IMR-90 (cell line): ENCODE data around the gene TTC27. TPM values are rescaled to one million over a fixed set of nuclear protein-coding genes. Genes with fewer than 3 reads are reported as not detected.

Experiments used
- ATAC-seq: fragments of 200-7000 bp; cut with Tn5 transposase; 2 replicates; pipeline ENCODE4 v1.9.1; 2020; ENCODE audit warnings: low read depth, mild to moderate bottlenecking, moderate library complexity
- BruUV-seq: library from RNA; stranded (reverse); fragments of 400-500 nt; replicated peaks from 2 replicates; lab custom pipeline; 2021; lab: Mats Ljungman, UMichigan
- CTCF ChIA-PET: fragments of 300-600 bp; formaldehyde crosslinking; extraction: SDS; loops from one replicate; lab custom pipeline; 2021; ENCODE audit warnings: antibody characterized with exemption; lab: Yijun Ruan, JAX
- POLR2A ChIA-PET: fragments of 300-600 bp; sonication (Branson Sonifier 250); formaldehyde crosslinking; loops from one replicate; lab custom pipeline; 2022; ENCODE audit warnings: antibody characterized with exemption; ENCODE audit not compliant: unreplicated experiment; lab: Charles Lee
- DNase-seq: peaks from one replicate; pipeline ENCODE4 v3.0.0; 2013
- H2AFZ ChIP-seq: replicated peaks from 2 replicates; pipeline ENCODE3; 2013; ENCODE audit warnings: low read length, mild to moderate bottlenecking; ENCODE audit not compliant: poor library complexity
- H2AK5ac ChIP-seq: 2 replicates; pipeline ENCODE4 v1.6.1; 2013; ENCODE audit warnings: low read depth, low read length, inconsistent platforms
- H2AK9ac ChIP-seq: replicated peaks from 2 replicates; pipeline ENCODE3; 2013; ENCODE audit warnings: mild to moderate bottlenecking, low read depth, low read length, moderate library complexity; ENCODE audit not compliant: poor library complexity
- H2BK120ac ChIP-seq: 2 replicates; pipeline ENCODE4 v1.6.1; 2013; ENCODE audit warnings: low read depth, low read length, inconsistent platforms
- H2BK15ac ChIP-seq: 3 replicates; pipeline ENCODE4 v1.6.1; 2013; ENCODE audit warnings: low read depth, low read length, inconsistent platforms
- H2BK20ac ChIP-seq: 2 replicates; pipeline ENCODE4 v1.6.1; 2013; ENCODE audit warnings: low read depth, mild to moderate bottlenecking, inconsistent platforms, low read length, moderate library complexity
- H2BK5ac ChIP-seq: 2 replicates; pipeline ENCODE4 v1.6.1; 2013; ENCODE audit warnings: mild to moderate bottlenecking, low read depth, low read length, inconsistent platforms; ENCODE audit not compliant: poor library complexity, severe bottlenecking
- H3K14ac ChIP-seq: replicated peaks from 2 replicates; pipeline ENCODE4 v1.6.1; 2013; ENCODE audit warnings: low read depth, low read length, inconsistent platforms
- H3K18ac ChIP-seq: 2 replicates; pipeline ENCODE4 v1.6.1; 2013; ENCODE audit warnings: low read depth, low read length, control low read depth
- H3K23ac ChIP-seq: 2 replicates; pipeline ENCODE4 v1.6.1; 2013; ENCODE audit warnings: low read depth, low read length, inconsistent platforms
- H3K27ac ChIP-seq: 2 replicates; pipeline ENCODE4 v1.5.1; 2013; ENCODE audit warnings: mild to moderate bottlenecking, control low read depth, low read length; ENCODE audit not compliant: insufficient read depth
- H3K27me3 ChIP-seq: 2 replicates; pipeline ENCODE4 v1.6.1; 2013; ENCODE audit warnings: low read length; ENCODE audit not compliant: control insufficient read depth, insufficient read depth
- H3K36me3 ChIP-seq: 2 replicates; pipeline ENCODE4 v1.6.1; 2013; ENCODE audit warnings: low read length, mixed read lengths; ENCODE audit not compliant: control insufficient read depth, insufficient read depth
- H3K4ac ChIP-seq: 2 replicates; pipeline ENCODE4 v1.6.1; 2013; ENCODE audit warnings: low read depth, low read length, inconsistent platforms
- H3K4me1 ChIP-seq: 2 replicates; pipeline ENCODE4 v1.6.1; 2013; ENCODE audit warnings: low read length, mixed read lengths; ENCODE audit not compliant: control insufficient read depth, insufficient read depth
- H3K4me2 ChIP-seq: 2 replicates; pipeline ENCODE4 v1.6.1; 2013; ENCODE audit warnings: low read depth, mild to moderate bottlenecking, control low read depth, low read length, moderate library complexity
- H3K4me3 ChIP-seq: 2 replicates; pipeline ENCODE4 v1.5.1; 2013; ENCODE audit warnings: low read depth, mild to moderate bottlenecking, control low read depth, low read length, moderate library complexity; ENCODE audit not compliant: insufficient read depth
- H3K56ac ChIP-seq: 2 replicates; pipeline ENCODE4 v1.6.1; 2013; ENCODE audit warnings: low read length, inconsistent platforms; ENCODE audit not compliant: insufficient read depth; ENCODE audit errors: extremely low read depth
- H3K79me1 ChIP-seq, 2 experiments: 2 replicates each; pipeline ENCODE4 v1.6.1; 2013; ENCODE audit warnings: low read length in 2 of 2, inconsistent platforms in 1 of 2, low read depth in 1 of 2
- H3K9ac ChIP-seq: 2 replicates; pipeline ENCODE4 v1.6.1; 2013; ENCODE audit warnings: low read depth, low read length, control low read depth
- H3K9me1 ChIP-seq: 2 replicates; pipeline ENCODE4 v1.6.1; 2013; ENCODE audit warnings: low read length, inconsistent platforms; ENCODE audit not compliant: insufficient read depth
- H3K9me3 ChIP-seq: 2 replicates; pipeline ENCODE4 v1.6.1; 2013; ENCODE audit warnings: low read length; ENCODE audit not compliant: control insufficient read depth, insufficient read depth
- H4K20me1 ChIP-seq: 2 replicates; pipeline ENCODE4 v1.6.1; 2013; ENCODE audit warnings: low read length, inconsistent platforms; ENCODE audit not compliant: insufficient read depth
- H4K5ac ChIP-seq: 2 replicates; pipeline ENCODE4 v1.6.1; 2013; ENCODE audit warnings: mild to moderate bottlenecking, low read depth, low read length, control low read depth
- H4K8ac ChIP-seq, 2 experiments: 2 replicates each; pipeline ENCODE4 v1.6.1; 2013; ENCODE audit warnings: low read depth in 2 of 2, low read length in 2 of 2, control low read depth in 1 of 2, inconsistent platforms in 1 of 2
- H4K91ac ChIP-seq: 2 replicates; pipeline ENCODE4 v1.6.1; 2013; ENCODE audit warnings: low read depth, low read length, inconsistent platforms; ENCODE audit not compliant: insufficient read depth
- BHLHE40 ChIP-seq: fragments of 150-350 bp; IDR thresholded peaks from 2 replicates; pipeline ENCODE4 v1.6.1; 2016; ENCODE audit warnings: mild to moderate bottlenecking, low read depth, low read length
- CEBPB ChIP-seq: IDR thresholded peaks from 2 replicates; pipeline ENCODE4 v1.6.1; 2012; ENCODE audit warnings: low read depth, low read length, improper control_type of control experiment
- CHD1 ChIP-seq: IDR thresholded peaks from 2 replicates; pipeline ENCODE4 v1.6.1; 2012; ENCODE audit warnings: low read depth, low read length, improper control_type of control experiment
- FOS ChIP-seq: fragments of 150-350 bp; IDR thresholded peaks from 2 replicates; pipeline ENCODE4 v1.6.1; 2016; ENCODE audit warnings: low read depth, low read length
- MAZ ChIP-seq: IDR thresholded peaks from 2 replicates; pipeline ENCODE4 v1.6.1; 2012; ENCODE audit warnings: low read depth, mild to moderate bottlenecking, low read length, improper control_type of control experiment, moderate library complexity, borderline replicate concordance
- MXI1 ChIP-seq: IDR thresholded peaks from 2 replicates; pipeline ENCODE4 v1.6.1; 2012; ENCODE audit warnings: low read depth, mild to moderate bottlenecking, low read length, moderate library complexity, borderline replicate concordance
- NFE2L2 ChIP-seq: fragments of 150-350 bp; IDR thresholded peaks from 2 replicates; pipeline ENCODE4 v1.6.1; 2016; ENCODE audit warnings: low read depth, mild to moderate bottlenecking, low read length
- POLR2A ChIP-seq: IDR thresholded peaks from 2 replicates; pipeline ENCODE4 v1.6.1; 2012; ENCODE audit warnings: mild to moderate bottlenecking, low read depth, low read length
- RAD21 ChIP-seq: IDR thresholded peaks from 2 replicates; pipeline ENCODE4 v1.6.1; 2012; ENCODE audit warnings: low read length, improper control_type of control experiment
- RCOR1 ChIP-seq: IDR thresholded peaks from 2 replicates; pipeline ENCODE4 v1.6.1; 2012; ENCODE audit warnings: mild to moderate bottlenecking, low read length, improper control_type of control experiment; ENCODE audit not compliant: insufficient replicate concordance
- RFX5 ChIP-seq: IDR thresholded peaks from 2 replicates; pipeline ENCODE4 v1.8.0; 2012; ENCODE audit warnings: low read depth, mild to moderate bottlenecking, low read length, moderate library complexity
- SMC3 ChIP-seq: fragments of 150-350 bp; IDR thresholded peaks from 2 replicates; pipeline ENCODE4 v1.6.1; 2016; ENCODE audit warnings: low read depth, mild to moderate bottlenecking, antibody characterized with exemption, low read length, moderate library complexity
- WGBS, 2 experiments: methylation state at CpG; one replicate each; pipeline versions ENCODE4 v1.1.5 to v1.1.7; 2013; ENCODE audit warnings: missing lambda C conversion rate in 2 of 2; ENCODE audit not compliant: insufficient read length in 1 of 2; ENCODE audit errors: extremely low coverage in 2 of 2; 5-methylcytosine and 5-hydroxymethylcytosine counted together
- dilution Hi-C: fragments of 300-500 bp; cut with HindIII; formaldehyde crosslinking; loops from one replicate; pipeline ENCODE4 v1.14.3; 2018; ENCODE audit warnings: low sequenced_read_pairs; ENCODE audit not compliant: unreplicated experiment
- in situ Hi-C: fragments of 300-500 bp; cut with MboI; formaldehyde crosslinking; loops from 3 replicates; pipeline ENCODE4 v1.14.3; 2019; ENCODE audit warnings: low sequenced_read_pairs, inconsistent platforms, mixed read lengths
- intact Hi-C: fragments of 100-400 bp; cut with micrococcal nuclease; formaldehyde crosslinking; loops from 2 replicates; pipeline ENCODE4 v1.10.0; 2022
- polyA plus RNA-seq, 3 experiments: library from polyadenylated mRNA; depleted of rRNA; stranded (reverse); fragments of >200 nt; gene quantifications; 2 replicates each; pipeline ENCODE4 v1.2.3, GENCODE V29; 2012; ENCODE audit warnings: low replicate concordance in 1 of 3
- total RNA-seq: library from RNA; depleted of rRNA; stranded (reverse); fragments of >200 nt; gene quantifications from 2 replicates; pipeline ENCODE4 v1.2.3, GENCODE V29; 2012
- TF ChIP-seq, protein P1 (sequence below): fragments of 150-350 bp; IDR thresholded peaks from 2 replicates; pipeline ENCODE4 v1.6.1; 2017; ENCODE audit warnings: mild to moderate bottlenecking, antibody characterized with exemption, low read length, low read depth
- TF ChIP-seq, protein P2 (sequence below): fragments of 150-350 bp; IDR thresholded peaks from 2 replicates; pipeline ENCODE4 v1.6.1; 2016; ENCODE audit warnings: low read depth, mild to moderate bottlenecking, low read length, moderate library complexity, borderline replicate concordance
- TF ChIP-seq, protein P3 (sequence below): conservative IDR thresholded peaks from 2 replicates; pipeline ENCODE4 v1.5.1; 2012; ENCODE audit warnings: mild to moderate bottlenecking, low read depth, low read length, improper control_type of control experiment

TTC27 gene
- total and polyA plus RNA-seq, 2 of the 4 experiments (the other 2 are of a cell fraction): 12.7 to 30.5 TPM

- DNase-seq (no peak), ATAC-seq (no peak)
- Histone ChIP-seq H3K9me1 (no peaks in the 10 kb centered on the region), H3K9me3 (no peaks in the 10 kb centered on the region), H3K4me2 (no peak overlapping the region), H3K4ac (no peak overlapping the region), H4K8ac (no peak overlapping the region), H2AK9ac (no peak overlapping the region), H3K4me3 (no peak overlapping the region), H2BK120ac (no peak overlapping the region), H3K9ac (no peak overlapping the region), H4K5ac (no peak overlapping the region), H2AFZ (no peak overlapping the region), H3K18ac (no peak overlapping the region), H3K23ac (no peak overlapping the region), H2BK20ac (no peak overlapping the region), H2BK5ac (no peak overlapping the region), H2AK5ac (no peak overlapping the region), H3K27ac (no peak overlapping the region), H3K27me3 (no peaks in the 10 kb centered on the region), H3K14ac (no peak overlapping the region), H3K36me3 (peaks cover 42% of the 10 kb centered on the region), H3K79me1 (peaks cover 5 to 7% of the 10 kb centered on the region in 2 experiments; a peak in 2 of 4 replicates), H3K56ac (no peak overlapping the region), H4K20me1 (no peaks in the 10 kb centered on the region), H3K4me1 (no peaks in the 10 kb centered on the region), H4K91ac (no peak overlapping the region), H2BK15ac (no peak overlapping the region)
- TF ChIP-seq, protein P1, sequence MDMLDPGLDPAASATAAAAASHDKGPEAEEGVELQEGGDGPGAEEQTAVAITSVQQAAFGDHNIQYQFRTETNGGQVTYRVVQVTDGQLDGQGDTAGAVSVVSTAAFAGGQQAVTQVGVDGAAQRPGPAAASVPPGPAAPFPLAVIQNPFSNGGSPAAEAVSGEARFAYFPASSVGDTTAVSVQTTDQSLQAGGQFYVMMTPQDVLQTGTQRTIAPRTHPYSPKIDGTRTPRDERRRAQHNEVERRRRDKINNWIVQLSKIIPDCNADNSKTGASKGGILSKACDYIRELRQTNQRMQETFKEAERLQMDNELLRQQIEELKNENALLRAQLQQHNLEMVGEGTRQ: no peak
- TF ChIP-seq, protein P2, sequence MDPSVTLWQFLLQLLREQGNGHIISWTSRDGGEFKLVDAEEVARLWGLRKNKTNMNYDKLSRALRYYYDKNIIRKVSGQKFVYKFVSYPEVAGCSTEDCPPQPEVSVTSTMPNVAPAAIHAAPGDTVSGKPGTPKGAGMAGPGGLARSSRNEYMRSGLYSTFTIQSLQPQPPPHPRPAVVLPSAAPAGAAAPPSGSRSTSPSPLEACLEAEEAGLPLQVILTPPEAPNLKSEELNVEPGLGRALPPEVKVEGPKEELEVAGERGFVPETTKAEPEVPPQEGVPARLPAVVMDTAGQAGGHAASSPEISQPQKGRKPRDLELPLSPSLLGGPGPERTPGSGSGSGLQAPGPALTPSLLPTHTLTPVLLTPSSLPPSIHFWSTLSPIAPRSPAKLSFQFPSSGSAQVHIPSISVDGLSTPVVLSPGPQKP: no peak
- no peak for TF ChIP-seq CHD1
- no peak for TF ChIP-seq MAZ
- no peak for TF ChIP-seq FOS
- TF ChIP-seq BHLHE40: no peak
- TF ChIP-seq SMC3: no peak
- no peak for TF ChIP-seq POLR2A
- no peak for TF ChIP-seq RCOR1
- TF ChIP-seq CEBPB: no peak
- TF ChIP-seq, protein P3, sequence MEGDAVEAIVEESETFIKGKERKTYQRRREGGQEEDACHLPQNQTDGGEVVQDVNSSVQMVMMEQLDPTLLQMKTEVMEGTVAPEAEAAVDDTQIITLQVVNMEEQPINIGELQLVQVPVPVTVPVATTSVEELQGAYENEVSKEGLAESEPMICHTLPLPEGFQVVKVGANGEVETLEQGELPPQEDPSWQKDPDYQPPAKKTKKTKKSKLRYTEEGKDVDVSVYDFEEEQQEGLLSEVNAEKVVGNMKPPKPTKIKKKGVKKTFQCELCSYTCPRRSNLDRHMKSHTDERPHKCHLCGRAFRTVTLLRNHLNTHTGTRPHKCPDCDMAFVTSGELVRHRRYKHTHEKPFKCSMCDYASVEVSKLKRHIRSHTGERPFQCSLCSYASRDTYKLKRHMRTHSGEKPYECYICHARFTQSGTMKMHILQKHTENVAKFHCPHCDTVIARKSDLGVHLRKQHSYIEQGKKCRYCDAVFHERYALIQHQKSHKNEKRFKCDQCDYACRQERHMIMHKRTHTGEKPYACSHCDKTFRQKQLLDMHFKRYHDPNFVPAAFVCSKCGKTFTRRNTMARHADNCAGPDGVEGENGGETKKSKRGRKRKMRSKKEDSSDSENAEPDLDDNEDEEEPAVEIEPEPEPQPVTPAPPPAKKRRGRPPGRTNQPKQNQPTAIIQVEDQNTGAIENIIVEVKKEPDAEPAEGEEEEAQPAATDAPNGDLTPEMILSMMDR: no peak
- TF ChIP-seq RAD21: no peak
- no peak for TF ChIP-seq NFE2L2
- TF ChIP-seq RFX5: no peak
- TF ChIP-seq MXI1: no peak
- dilution Hi-C loops (no loop called here), intact Hi-C loops (no loop called here), in situ Hi-C loops (no loop called here)
- POLR2A ChIA-PET: no interaction called here
- no CpG with 5 or more reads among the region's 1 CpG for WGBS, 2 experiments
- CTCF ChIA-PET: no interaction called here
- BruUV-seq: no TSS peak
Measured at GRCh38 chr2:32611771-32612170, 16.1 kb upstream of the TTC27 start.
